Activated CD8-positive, alpha-beta memory T cell treated with anti-CD3 and anti-CD28 coated beads, Interleukin-2, amount 50 U/mL, for 48 hours (primary cell): ENCODE results near the gene MAPK8IP2.
"Not testable (repeated sequence)": the region's sequence is repeated elsewhere in the genome, so short reads cannot be mapped to it uniquely, and the experiment has no call there.

Experiments used
- DNase-seq: peaks from one replicate; pipeline ENCODE4 v3.0.0-alpha.2; 2020

The MAPK8IP2 gene

GRCh38 chr22:50641696-50642607, 41.4 kb downstream of the MAPK8IP2 start:
- DNase-seq: no peak

- not testable (repeated sequence) for DNase-seq
These were observed 42.6 kb downstream of the MAPK8IP2 start for GRCh38 chr22:50643021-50643820.

- not testable (repeated sequence) for DNase-seq
These were observed 43.2 kb downstream of the MAPK8IP2 start for GRCh38 chr22:50643821-50644101.

- no peak for DNase-seq
These were observed 52.7 kb downstream of the MAPK8IP2 start for GRCh38 chr22:50653256-50653655.

- DNase-seq: not testable (repeated sequence)
These were observed 54.1 kb downstream of the MAPK8IP2 start for GRCh38 chr22:50654664-50655063.

GRCh38 chr22:50656122-50657070, 55.8 kb downstream of the MAPK8IP2 start:
- no peak for DNase-seq

- no peak for DNase-seq
These were observed 57.3 kb downstream of the MAPK8IP2 start for GRCh38 chr22:50657925-50658324.

GRCh38 chr22:50659711-50660110, 59.1 kb downstream of the MAPK8IP2 start:
- DNase-seq: not testable (repeated sequence)

GRCh38 chr22:50660306-50660705, 59.7 kb downstream of the MAPK8IP2 start:
- DNase-seq: no peak
